ENCODE results near the gene P3H4. TPM values are rescaled to one million over a fixed set of nuclear protein-coding genes. Genes with fewer than 3 reads are reported as not detected.
A peak's percentile ranks its signal among the peaks of the same experiment; 100 is the strongest.
"Not testable (repeated sequence)": the region's sequence is repeated elsewhere in the genome, so short reads cannot be mapped to it uniquely, and the experiment has no call there.

P3H4 gene
- total RNA-seq, 1 experiment from 2014 or later, result 29.6 TPM

- H3K9ac ChIP-seq (ENCODE audit: low read length), result peak overlapping the region; percentile 58
- ChIA-PET POLR2A (ENCODE audit: unreplicated experiment) (interaction anchor here (1.0 to 1.5 kb wide), 3 partner anchors 8 to 89 kb away, joined by 3 to 8 read pairs (median 5); partner anchors contain the start of genes EIF1 and JUP), CTCF (interaction anchor here (0.8 to 1.0 kb wide), 2 partner anchors 15 to 24 kb away, joined by 4 read pairs; no protein-coding TSS in a partner anchor)
- ATAC-seq, result no peak
- H3K9me3 ChIP-seq (ENCODE audit: low read length), result no peaks in the 10 kb centered on the region
- peaks cover 6% of the 10 kb centered on the region for H3K36me3 ChIP-seq (ENCODE audit: low read depth, low read length)
- TF ChIP-seq EZH2phosphoT487 (IDR thresholded peaks at IDR 0.05; ENCODE audit: borderline replicate concordance, low read length) (no peak), EZH2 (IDR thresholded peaks at IDR 0.05; ENCODE audit: low read length, unreplicated experiment) (no peak), CTCF (conservative IDR thresholded peaks at IDR 0.05; ENCODE audit: low read depth, low read length) (no peak)
- no peak overlapping the region for H3K4me3 ChIP-seq (ENCODE audit: low read length)
- H2AFZ ChIP-seq (ENCODE audit: low read length), result no peak overlapping the region
- no TSS peak for BruUV-seq (replicated peaks)
- H3K9me2 ChIP-seq (replicated peaks; ENCODE audit: low read length), result no peaks in the 10 kb centered on the region
- no peaks in the 10 kb centered on the region for H3K27me3 ChIP-seq (ENCODE audit: low read length)
- H3K79me2 ChIP-seq (ENCODE audit: low read length), result peaks cover 55% of the 10 kb centered on the region
- peaks cover 16% of the 10 kb centered on the region for H4K20me1 ChIP-seq (ENCODE audit: low read length)
- peaks cover 55% of the 10 kb centered on the region for H3K4me1 ChIP-seq (ENCODE audit: insufficient read depth, low read length)
- H3K27ac ChIP-seq (ENCODE audit: low read length), result peak overlapping the region; percentile 95
- H3K4me2 ChIP-seq (ENCODE audit: low read length), result peak overlapping the region; percentile 80
- DNase-seq, result no peak
- intact Hi-C loops (cut with micrococcal nuclease), result no loop called here
- peaks cover 6% of the 10 kb centered on the region for H3F3A ChIP-seq (ENCODE audit: low read length, unreplicated experiment)
These were observed 34.6 kb downstream of the P3H4 start for GRCh38 chr17:41777157-41777573.

- Histone ChIP-seq H3K4me1 (ENCODE audit: insufficient read depth, low read length) (peaks cover 57% of the 10 kb centered on the region), H3K79me2 (ENCODE audit: low read length) (peaks cover 54% of the 10 kb centered on the region), H3K27ac (ENCODE audit: low read length) (0 out of 2 replicates have a peak overlapping the region, but pooled peaks have one; percentile 43)
- CTCF ChIA-PET; intact Hi-C loops (cut with micrococcal nuclease); H4K20me1 ChIP-seq (ENCODE audit: low read length); H3K9me2 ChIP-seq (replicated peaks; ENCODE audit: low read length); H3K9ac ChIP-seq (ENCODE audit: low read length); H3K4me2 ChIP-seq (ENCODE audit: low read length); H3K4me3 ChIP-seq (ENCODE audit: low read length); ATAC-seq; BruUV-seq (replicated peaks); DNase-seq; H2AFZ ChIP-seq (ENCODE audit: low read length); H3K9me3 ChIP-seq (ENCODE audit: low read length); H3K36me3 ChIP-seq (ENCODE audit: low read depth, low read length); H3F3A ChIP-seq (ENCODE audit: low read length, unreplicated experiment); H3K27me3 ChIP-seq (ENCODE audit: low read length): not testable (repeated sequence)
- POLR2A ChIA-PET (ENCODE audit: unreplicated experiment), result interaction anchor here (1.3 kb wide), 1 partner anchor 10 kb away, joined by 8 read pairs; the partner anchor contains the start of gene JUP
These were observed 35.4 kb downstream of the P3H4 start for GRCh38 chr17:41776262-41776900.

- ATAC-seq (no peak), DNase-seq (no peak)
- Histone ChIP-seq H3F3A (ENCODE audit: low read length, unreplicated experiment) (peaks cover 6% of the 10 kb centered on the region), H3K79me2 (ENCODE audit: low read length) (peaks cover 52% of the 10 kb centered on the region), H3K4me2 (ENCODE audit: low read length) (peak overlapping the region; percentile 22; the same call in 1 of the 2 replicates), H3K4me1 (ENCODE audit: insufficient read depth, low read length) (peaks cover 57% of the 10 kb centered on the region), H3K9ac (ENCODE audit: low read length) (no peak overlapping the region), H3K9me2 (replicated peaks; ENCODE audit: low read length) (no peaks in the 10 kb centered on the region), H2AFZ (ENCODE audit: low read length) (no peak overlapping the region), H3K27me3 (ENCODE audit: low read length) (no peaks in the 10 kb centered on the region), H3K36me3 (ENCODE audit: low read depth, low read length) (peaks cover 14% of the 10 kb centered on the region), H3K4me3 (ENCODE audit: low read length) (no peak overlapping the region), H4K20me1 (ENCODE audit: low read length) (peaks cover 8% of the 10 kb centered on the region), H3K27ac (ENCODE audit: low read length) (peak overlapping the region; percentile 43), H3K9me3 (ENCODE audit: low read length) (no peaks in the 10 kb centered on the region)
- no peak for TF ChIP-seq EZH2phosphoT487 (IDR thresholded peaks at IDR 0.05; ENCODE audit: borderline replicate concordance, low read length)
- TF ChIP-seq EZH2 (IDR thresholded peaks at IDR 0.05; ENCODE audit: low read length, unreplicated experiment), result no peak
- no peak for TF ChIP-seq CTCF (conservative IDR thresholded peaks at IDR 0.05; ENCODE audit: low read depth, low read length)
- ChIA-PET CTCF (no interaction called here), POLR2A (ENCODE audit: unreplicated experiment) (interaction anchor here (0.5 kb wide), 1 partner anchor 11 kb away, joined by 4 read pairs; the partner anchor contains the start of gene JUP)
- no TSS peak for BruUV-seq (replicated peaks)
- intact Hi-C loops (cut with micrococcal nuclease), result no loop called here
These were observed 36.1 kb downstream of the P3H4 start for GRCh38 chr17:41775394-41776226.
